ENCODE results near the gene ANKRD33B. TPM values are rescaled to one million over a fixed set of nuclear protein-coding genes. Genes with fewer than 3 reads are reported as not detected.

ANKRD33B gene
- total and polyA plus RNA-seq, 2 experiments from 2014 or later = 2.9 to 15.4 TPM

- no peak for TF ChIP-seq ZNF462 (CRISPR knock-in tag; IDR thresholded peaks at IDR 0.05)
- no peak for TF ChIP-seq ZNF331 (CRISPR knock-in tag; IDR thresholded peaks at IDR 0.05; ENCODE audit: low read depth)
- no peak for TF ChIP-seq CREB1 (CRISPR knock-in tag; IDR thresholded peaks at IDR 0.05; ENCODE audit: low read depth)
- no peak for TF ChIP-seq NANOG (IDR thresholded peaks at IDR 0.05; ENCODE audit: borderline replicate concordance)
- TF ChIP-seq ETS1 (IDR thresholded peaks at IDR 0.05) = no peak
Observed at GRCh38 chr5:10530601-10531320, 33.1 kb upstream of the ANKRD33B start (continued).

GRCh38 chr5:10532421-10532820, 31.4 kb upstream of the ANKRD33B start:
- Histone ChIP-seq H3K27ac (ENCODE audit: low read depth) (no peak overlapping the region), H3K36me3 (ENCODE audit: insufficient read depth) (no peaks in the 10 kb centered on the region), H3K4me2 (no peak overlapping the region), H4K20me1 (replicated peaks; ENCODE audit: insufficient read depth) (no peaks in the 10 kb centered on the region), H3K9me2 (ENCODE audit: insufficient read depth) (no peaks in the 10 kb centered on the region), H3F3A (replicated peaks; ENCODE audit: low read depth) (0 out of 2 replicates have a peak, but pooled peaks cover 6% of the 10 kb centered on the region), H3K4me3 (no peak overlapping the region), H3K4me1 (ENCODE audit: insufficient read depth) (0 out of 2 replicates have a peak, but pooled peaks cover 3% of the 10 kb centered on the region), H3K79me2 (replicated peaks; ENCODE audit: insufficient read depth) (no peaks in the 10 kb centered on the region), H2AFZ (no peak overlapping the region), H3K27me3 (ENCODE audit: insufficient read depth) (no peaks in the 10 kb centered on the region)
- DNase-seq (ENCODE audit: low spot score) (no peak), ATAC-seq (no peak)
- H3K4me1 Mint-ChIP-seq = peaks cover 15% of the 10 kb centered on the region
- no peak overlapping the region for H3K4me3 Mint-ChIP-seq
- H3K27ac Mint-ChIP-seq = no peak overlapping the region
- peaks cover 14% of the 10 kb centered on the region for H3K27me3 Mint-ChIP-seq (ENCODE audit: insufficient read depth, low read depth, poor library complexity)
- H3K9me3 Mint-ChIP-seq = no peaks in the 10 kb centered on the region
- H3K36me3 Mint-ChIP-seq (ENCODE audit: low read depth) = no peaks in the 10 kb centered on the region
- TF ChIP-seq EZH2 (IDR thresholded peaks at IDR 0.05; ENCODE audit: low read depth, unreplicated experiment) (no peak), ZNF462 (CRISPR knock-in tag; IDR thresholded peaks at IDR 0.05) (no peak), ZNF331 (CRISPR knock-in tag; IDR thresholded peaks at IDR 0.05; ENCODE audit: low read depth) (no peak)

Measured in GM23338 (cell line).